ENCODE measurements around the gene PTPRD.

Gene PTPRD

DNA sequence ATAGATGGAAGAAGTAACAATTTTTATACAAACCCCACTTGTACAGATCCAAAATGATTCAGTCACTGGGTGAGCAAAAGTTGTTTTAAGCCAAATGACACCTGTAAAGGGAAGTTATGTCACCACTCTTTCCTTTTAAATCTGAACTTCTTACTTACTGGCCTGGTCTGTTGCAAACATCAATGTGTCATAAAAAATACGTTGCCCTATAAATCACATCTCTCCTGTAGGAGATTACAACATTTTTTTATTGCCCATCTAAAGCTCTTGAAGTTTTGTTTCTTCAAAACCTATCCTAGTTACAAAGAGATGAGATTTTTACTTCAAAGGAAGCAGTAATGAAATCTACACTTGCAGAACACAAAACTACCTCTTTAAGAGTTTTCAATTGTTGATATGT is 1725.4 kb downstream of the PTPRD start:
- no peak for DNase-seq (ENCODE audit: extremely low read depth in 1 of 2, low read depth in 1 of 2)

DNA sequence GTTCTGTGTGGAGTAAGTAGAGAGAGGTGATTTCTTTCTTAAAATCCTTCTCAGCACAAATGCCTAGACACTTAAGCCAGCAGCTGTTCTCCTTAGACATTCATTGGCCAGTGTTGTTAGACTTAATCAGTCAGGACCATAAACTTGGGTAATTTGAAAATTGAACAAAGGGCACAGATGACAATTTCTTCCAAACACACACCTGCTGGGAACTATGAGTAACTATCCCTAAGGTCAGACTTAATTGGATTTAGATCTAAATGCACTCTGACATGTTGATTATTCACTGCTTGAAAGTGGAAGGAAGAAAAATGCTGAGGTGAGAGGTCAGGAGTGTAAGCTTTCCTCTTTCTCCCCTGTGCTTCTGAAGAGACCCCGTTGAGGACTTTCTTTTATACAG is 1729.5 kb downstream of the PTPRD start:
- no peak for DNase-seq (ENCODE audit: extremely low read depth in 1 of 2, low read depth in 1 of 2)

DNA sequence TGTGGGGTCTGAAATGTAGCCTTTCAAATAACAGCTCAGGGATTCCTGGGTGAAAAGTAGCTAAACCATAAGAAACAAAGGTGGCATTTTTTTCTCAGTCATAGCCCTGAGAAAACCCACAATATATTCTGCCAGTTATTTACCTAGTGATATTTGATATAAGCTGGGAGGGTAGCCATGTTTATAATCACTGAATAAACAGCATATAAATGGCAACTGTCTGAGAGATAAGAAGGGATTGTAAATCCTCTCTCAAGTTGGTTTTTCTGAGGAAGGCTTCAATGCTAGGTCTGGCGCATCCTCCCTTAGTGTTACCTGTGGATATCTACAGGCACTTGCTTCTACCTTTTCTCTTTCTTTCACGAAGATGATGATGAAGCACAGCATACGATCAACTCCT is 1732.7 kb downstream of the PTPRD start:
- no peak for DNase-seq (ENCODE audit: extremely low read depth in 1 of 2, low read depth in 1 of 2)

DNA sequence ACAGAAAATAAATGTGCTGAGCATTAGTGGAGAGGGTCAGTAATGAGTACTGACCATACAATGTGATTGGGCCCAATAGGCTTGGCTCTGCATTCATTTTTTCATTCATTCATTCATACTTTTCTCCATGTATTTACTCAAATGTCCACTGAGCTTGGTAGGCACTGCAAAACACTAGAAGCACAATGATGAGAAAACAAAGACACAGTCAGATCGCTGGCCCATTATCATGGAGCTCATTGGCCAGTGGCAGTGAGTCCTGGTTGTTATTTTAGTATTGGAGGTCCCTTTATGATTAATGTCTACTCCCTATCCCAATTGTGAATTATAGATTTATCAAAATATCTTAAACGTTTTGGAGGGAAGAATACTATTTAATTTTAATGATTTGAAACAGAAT is 1733.5 kb downstream of the PTPRD start:
- DNase-seq (ENCODE audit: extremely low read depth in 1 of 2, low read depth in 1 of 2), result no peak

DNA sequence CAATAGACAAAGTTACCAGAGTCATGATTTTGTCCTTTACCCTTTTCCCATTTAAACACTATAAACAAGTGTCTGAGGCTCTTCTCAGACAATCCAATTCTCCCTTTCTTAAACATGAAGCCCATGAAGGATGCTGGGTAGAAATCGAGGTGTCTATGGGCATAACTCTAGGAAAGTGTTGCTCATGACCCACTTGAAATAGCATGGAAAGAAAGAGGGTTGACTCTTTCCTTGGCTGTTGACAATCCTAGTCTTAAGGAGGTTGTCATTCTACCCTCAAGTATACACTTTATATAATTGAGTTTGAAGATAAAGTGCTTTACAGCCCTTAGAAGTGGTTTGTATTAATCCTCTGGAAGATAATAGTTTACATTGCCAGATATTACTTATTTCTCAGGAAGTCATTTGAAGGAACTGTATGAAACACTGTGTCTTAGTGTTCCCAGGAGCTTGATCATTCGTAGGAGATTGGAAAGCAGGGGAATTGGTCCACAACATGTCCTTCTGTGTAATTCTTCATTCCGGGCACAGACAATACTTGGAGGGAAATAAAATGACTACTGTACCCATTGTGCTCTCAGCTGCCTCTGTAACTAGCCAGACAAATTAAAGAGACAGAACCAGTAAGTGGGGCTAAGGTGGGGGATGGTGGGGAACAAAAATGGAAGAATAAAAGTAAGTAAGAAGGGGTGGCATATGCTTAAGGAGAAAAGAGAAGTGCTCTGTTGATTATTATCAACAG is 1734.9 kb downstream of the PTPRD start:
- DNase-seq (ENCODE audit: extremely low read depth in 1 of 2, low read depth in 1 of 2), result no peak

DNA sequence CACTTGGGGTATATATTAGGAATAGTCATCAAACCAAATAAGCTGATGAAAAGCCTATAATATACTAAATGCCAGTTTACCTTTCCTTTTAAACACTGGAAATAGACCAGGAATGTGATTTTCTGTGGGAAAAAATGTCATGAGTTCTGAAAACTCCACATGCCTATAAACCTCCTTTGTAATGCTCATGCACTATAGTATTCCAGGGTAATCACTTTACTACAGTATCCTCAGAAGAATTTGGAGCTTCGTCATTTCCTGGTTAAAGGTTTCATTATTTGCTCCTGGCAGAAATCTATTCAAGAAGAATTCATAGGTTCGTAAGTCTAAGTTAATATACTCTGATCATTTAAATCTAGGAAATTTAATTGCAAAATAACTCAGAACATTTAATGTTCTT is 1736.5 kb downstream of the PTPRD start:
- no peak for DNase-seq (ENCODE audit: extremely low read depth in 1 of 2, low read depth in 1 of 2)

DNA sequence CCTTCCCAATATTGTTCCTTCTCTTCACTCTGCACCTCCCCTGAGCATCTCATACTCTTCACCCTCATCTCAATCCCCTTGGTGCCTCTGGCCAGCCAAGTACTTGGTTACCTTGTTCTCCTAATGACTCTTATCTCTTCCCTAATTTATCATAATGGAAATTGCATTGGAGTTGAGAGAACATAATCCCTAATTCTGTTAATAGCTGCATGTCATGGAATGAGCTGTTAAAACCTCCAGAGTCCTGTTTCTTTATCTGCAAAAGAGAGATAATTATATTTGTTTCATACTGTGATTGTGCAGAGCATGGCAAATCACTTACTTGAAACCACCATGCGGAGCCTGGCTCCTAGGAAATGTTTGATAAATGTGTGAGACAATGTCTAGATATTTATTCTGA is 1738.3 kb downstream of the PTPRD start:
- no peak for DNase-seq (ENCODE audit: extremely low read depth in 1 of 2, low read depth in 1 of 2)

DNA sequence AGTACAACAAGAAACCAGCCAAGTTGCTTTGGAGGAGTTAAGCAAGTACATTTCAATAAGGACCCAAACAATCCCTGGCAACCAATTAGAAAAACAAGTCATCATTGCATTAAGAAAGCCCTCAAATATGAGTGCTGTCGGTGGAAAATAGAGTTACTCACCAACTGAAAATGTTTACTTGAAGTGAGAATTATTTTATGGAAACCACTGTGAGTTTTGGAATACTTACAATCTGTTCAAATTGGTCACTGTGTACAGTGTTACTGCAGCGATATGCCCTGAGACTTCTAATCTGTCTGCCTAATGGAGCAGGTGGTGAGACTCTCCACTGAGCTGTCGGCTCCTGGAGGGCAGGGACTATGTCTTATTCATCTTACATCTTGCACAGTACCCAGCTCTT is 1740.0 kb downstream of the PTPRD start:
- DNase-seq (ENCODE audit: extremely low read depth in 1 of 2, low read depth in 1 of 2), result no peak

DNA sequence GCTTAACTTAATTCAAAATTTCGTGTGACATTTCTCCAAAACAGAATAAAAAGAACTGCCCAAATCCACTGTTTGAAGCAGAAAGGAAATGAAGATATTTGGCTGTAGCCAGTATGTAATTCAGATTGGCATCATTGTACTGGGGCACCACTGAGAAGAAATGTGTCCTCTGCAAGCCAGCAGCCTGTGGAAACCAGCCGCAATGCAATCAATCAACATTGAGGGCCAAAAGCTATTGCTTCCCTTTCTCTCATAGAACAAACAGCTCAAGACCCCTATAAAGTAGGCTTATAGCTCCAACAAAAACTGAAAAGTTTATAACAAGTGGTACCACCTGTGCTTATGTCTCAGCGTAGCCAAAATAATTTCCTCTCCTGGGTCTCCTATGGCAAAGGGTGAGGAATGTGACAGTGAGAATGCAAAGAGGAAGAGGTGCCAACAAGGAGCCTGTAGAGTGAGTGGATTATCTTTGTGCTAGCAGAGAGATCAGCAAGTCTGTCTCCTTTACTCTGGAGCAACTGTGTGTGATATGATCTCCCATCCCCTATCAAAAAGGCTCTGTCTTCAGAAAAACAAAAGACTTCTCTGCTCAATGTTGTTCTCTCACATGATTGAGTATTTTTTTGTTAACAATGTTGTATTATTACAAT is 1740.9 kb downstream of the PTPRD start:
- no peak for DNase-seq (ENCODE audit: extremely low read depth in 1 of 2, low read depth in 1 of 2)

DNA sequence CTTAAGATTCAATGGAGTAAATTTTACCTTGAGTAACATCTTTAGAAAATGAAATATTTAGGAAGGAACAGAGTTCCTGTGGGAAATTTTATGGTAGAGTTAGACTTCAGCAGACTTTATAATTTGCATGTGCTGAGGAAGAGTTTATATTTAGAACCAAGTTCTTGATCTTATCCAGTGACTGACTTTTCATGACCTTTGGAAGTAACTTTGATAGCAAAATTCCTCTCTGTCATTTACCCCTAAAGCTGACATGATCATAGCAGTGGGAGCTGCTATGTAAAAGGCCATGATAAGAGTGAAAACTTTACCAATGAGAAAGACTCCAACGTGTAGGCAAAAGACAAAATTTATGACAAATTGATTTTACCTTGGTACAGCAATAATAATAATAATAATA is 1741.4 kb downstream of the PTPRD start:
- DNase-seq (ENCODE audit: extremely low read depth in 1 of 2, low read depth in 1 of 2), result no peak

DNA sequence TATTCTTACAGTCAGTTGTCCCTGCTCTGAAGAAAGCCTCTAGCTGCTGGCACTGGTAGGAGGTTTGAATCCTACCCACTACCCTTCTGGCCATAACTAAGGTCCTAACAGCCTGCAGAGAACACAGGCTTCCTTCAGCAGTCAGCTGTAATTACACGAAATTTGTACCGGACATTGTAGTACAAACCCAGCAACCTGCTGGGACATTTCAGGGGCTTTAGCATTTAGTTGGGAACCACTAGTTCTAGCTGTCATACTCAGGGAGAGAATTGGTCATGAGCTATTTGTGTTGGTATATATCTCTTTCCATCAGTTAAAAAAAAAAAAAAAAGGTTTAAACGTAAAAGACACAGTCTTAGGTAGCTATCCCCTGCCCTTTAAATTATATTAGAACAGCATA is 1743.0 kb downstream of the PTPRD start:
- DNase-seq (ENCODE audit: extremely low read depth in 1 of 2, low read depth in 1 of 2), result no peak

DNA sequence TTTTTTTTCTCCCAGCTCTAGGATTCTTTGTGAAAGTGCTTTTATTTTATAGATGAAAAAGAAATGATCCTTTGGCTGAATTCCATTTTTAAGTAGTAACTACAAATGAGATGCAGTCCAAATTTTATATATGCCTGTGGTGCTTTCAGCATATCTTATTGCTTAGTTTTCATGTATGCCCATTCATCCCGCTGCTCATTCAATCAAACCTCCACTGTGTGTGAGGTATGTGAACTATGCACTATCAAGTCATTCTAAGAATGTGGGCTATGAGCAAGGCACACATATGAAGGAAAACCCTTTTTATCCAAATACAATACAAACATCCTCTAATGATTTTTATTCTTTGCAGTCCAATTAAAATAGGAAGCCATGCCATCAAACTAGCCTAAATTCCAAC is 1744.2 kb downstream of the PTPRD start:
- no peak for DNase-seq (ENCODE audit: extremely low read depth in 1 of 2, low read depth in 1 of 2)

DNA sequence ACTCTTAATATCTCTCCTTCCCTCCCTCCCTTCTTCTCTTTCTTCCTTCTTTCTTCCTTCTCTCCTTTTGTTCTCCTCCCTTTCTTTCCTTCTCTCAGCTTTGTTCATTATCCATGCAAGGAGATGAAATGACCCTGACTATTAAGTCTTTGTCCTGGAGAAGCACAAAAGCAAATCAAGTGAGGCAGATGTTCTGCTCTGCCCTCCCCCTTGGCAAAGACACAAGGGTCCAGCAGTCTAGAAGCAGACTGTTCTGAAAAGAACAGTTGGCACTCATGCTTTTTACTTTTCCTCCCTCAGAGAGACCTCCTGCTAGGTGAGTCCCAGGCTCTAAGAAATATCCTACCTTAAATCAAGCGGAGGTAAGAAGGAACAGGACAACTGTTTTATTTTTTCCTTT is 1745.7 kb downstream of the PTPRD start:
- DNase-seq (ENCODE audit: extremely low read depth in 1 of 2, low read depth in 1 of 2), result no peak

DNA sequence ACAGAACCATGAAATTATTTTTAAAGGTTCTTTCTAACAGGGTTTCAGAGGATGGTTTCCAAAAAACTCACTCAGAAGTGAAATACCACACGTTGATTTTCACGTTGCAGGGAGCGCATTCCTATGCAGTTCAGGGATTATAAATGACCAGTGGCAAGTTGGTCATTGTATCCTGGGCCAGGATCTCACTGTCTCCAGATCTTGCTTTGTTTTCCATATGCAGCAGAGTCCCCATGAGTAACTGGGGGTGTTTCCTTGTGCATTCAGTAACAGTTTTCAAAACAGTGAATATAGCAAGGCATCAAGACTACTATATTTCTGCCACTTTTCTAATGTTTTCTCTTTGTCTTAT is 1748.3 kb downstream of the PTPRD start:
- DNase-seq (ENCODE audit: extremely low read depth in 1 of 2, low read depth in 1 of 2), result no peak

DNA sequence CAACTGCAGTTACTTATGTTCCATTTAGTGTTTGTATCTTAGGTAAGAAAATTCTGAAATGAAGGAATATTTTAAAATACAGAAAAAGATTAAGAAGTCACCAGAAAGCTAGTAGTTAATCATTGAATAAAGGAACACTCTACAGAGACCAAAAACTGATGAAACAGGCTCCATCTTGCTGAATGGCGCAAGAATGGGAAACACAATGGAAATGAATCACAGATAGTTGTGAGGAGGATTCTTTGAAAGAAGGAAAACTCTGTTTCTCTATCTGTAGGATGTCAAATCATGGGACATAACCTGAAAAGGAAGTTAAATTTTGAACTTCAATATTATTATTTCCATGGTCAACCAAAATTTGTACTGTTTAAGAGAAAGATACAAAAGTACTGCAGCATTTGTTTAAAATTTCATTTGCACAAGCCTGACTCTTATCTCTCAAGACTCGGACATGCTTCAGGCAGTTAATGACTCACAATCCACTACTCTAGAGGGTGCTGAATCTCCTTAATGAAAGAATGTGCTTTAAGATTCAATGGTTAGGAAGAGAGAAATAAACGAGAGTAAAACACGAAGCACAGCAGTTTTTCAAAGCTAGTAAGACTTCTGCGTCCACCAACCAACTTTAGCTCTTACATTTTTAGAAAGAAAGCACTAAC is 1748.8 kb downstream of the PTPRD start:
- no peak for DNase-seq (ENCODE audit: extremely low read depth in 1 of 2, low read depth in 1 of 2)

DNA sequence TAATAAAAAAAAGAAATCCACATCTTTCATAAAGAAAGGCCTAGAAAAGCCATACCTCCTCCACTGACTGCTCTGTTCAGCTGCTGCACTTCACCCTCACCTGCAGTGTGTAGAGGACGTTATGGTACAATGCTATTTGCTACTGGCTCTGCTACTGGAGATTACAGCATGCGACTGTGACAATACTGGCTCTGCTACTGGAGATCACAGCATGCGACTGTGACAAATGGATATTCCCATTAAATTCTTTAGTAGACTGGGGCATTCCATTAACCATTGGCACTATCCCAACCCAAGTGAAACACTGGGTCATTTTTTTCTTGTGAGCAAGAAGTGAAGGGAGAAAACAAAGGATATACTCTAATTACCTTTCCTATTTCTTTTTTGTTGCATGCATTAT is 1749.7 kb downstream of the PTPRD start:
- DNase-seq (ENCODE audit: extremely low read depth in 1 of 2, low read depth in 1 of 2), result no peak

DNA sequence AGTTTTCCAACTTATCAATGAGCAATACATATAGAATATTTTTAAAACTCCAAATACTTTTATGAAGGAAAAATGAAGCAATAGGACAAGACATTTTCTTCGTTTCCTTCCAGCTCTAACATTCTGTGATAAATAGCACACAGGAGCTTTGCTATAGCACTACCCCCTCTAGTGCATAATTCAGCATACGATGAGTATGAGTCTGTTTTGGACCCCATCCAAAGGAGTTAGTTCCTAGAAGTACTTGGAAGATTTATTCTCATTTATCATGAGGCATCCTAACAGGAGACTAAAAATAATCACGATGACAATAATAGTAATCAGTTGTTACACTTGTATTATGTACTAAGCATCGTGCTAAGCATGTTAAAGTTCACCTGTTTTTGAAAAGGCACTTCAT is 1751.9 kb downstream of the PTPRD start:
- no peak for DNase-seq (ENCODE audit: extremely low read depth in 1 of 2, low read depth in 1 of 2)

DNA sequence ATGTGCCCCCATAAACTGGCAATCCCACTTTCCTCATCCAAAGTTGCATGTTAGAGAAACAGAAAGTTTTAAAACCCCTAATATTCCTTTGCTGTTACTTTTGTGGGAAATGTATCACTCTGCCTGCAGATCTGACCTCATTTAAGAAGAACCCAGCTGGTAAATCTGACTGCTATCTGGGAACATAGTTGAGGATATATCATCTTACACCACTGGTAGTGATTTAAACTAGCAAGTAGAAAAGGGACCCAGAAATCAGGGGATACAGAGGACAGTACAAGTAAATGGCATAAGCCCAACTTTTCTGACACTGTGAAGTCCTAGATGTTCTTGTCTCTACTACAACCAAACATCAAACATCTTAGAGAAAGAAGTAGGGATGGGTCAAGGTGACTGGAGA is 1752.7 kb downstream of the PTPRD start:
- DNase-seq (ENCODE audit: extremely low read depth in 1 of 2, low read depth in 1 of 2), result no peak

DNA sequence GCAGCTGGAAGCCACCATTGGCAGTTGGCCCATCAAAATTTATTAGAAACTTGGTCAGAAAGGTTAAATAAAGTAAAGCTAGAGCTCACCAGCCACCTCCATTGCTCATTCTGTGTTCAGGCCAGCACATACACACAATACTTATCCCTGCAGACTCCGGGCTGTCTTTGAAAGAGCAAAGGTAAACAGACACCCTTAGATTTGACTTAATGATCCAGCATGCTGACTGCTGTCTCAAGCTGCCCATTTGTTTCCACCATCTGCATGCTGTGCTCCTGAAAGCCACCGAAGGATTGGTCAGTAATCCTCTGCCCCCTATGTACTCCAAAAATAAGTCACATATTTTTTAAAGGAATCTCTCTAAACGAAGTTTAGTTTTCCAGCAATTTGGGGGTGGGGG is 1753.4 kb downstream of the PTPRD start:
- no peak for DNase-seq (ENCODE audit: extremely low read depth in 1 of 2, low read depth in 1 of 2)

DNA sequence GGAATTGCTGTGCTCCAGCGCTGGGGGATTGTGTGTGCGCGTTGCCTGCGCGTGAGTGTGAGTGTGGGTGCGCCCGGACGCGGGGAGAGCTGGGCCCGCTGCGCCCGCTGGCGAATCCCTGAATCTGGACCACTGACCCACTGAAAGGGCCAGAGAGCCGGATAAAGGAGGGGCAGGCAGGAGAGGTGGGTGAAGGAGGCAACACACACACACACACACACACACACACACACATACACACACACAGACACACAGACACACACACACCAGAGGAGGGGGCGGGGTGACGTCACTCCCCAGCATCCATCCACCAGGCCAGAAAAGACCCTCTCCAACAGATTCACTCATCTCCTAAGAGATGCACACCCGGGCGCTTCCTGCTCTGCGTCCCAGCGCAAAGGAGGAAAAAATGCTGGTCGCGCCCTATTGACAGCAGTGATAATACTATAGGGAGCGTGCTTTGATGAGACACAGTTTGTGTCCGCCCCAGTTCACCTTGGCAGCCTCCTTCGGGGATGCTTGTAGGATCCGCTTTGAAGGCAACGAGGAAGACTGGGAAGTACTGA is 1754.1 kb downstream of the PTPRD start:
- DNase-seq (ENCODE audit: extremely low read depth in 1 of 2, low read depth in 1 of 2), result no peak

DNA sequence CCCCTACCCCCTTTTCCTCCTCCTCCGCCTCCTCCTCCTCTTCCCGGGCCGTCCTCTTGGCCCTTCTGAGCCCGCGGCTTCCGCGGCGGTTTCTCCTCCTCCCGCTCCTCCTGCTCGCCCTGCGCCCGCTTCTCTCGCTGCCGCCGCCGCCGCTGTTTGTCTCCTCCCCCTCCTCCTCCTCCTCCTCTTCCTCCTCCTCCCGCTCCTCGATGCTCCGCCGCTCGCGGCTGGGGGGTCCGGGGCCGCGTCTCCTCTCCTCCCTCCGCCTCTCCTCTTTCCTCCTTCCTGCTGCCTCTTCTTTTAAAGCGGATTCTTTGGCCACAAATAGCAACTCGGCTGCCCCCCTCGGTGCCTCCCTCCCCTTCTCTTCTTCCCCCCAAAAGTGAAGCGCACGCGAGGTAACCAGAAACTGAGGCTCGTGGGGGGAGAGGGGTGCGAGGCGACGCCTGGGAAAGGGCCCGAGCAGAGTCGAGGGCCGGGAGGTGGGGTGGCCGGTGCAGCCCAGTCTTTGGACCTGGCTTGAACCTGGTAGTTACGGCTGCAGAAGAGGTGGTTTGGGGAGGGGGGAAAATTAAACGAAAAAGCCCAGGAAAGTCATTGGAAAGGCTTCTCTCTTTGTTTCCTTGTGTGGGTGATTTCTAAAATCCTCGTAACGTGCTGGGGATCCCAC is 1754.7 kb downstream of the PTPRD start:
- no peak for DNase-seq (ENCODE audit: extremely low read depth in 1 of 2, low read depth in 1 of 2)

Measured in activated CD8-positive, alpha-beta memory T cell treated with anti-CD3 and anti-CD28 coated beads for 1 hour (primary cell).